A673 (cell line): ENCODE data around the gene AFAP1.

ENCODE experiments used
- EZH2 ChIP-seq: fragments of 200-600 bp; sonication (generic); IDR thresholded peaks from 2 replicates; pipeline ENCODE4 v1.6.1; 2017; ENCODE audit warnings: borderline replicate concordance, low read depth, mild to moderate bottlenecking, mixed read lengths, antibody characterized with exemption, low read length; ENCODE audit not compliant: poor library complexity, severe bottlenecking
- TF ChIP-seq, protein P1 (sequence below): fragments of 300-800, 200-600 bp; sonication (generic); conservative IDR thresholded peaks from 2 replicates; pipeline ENCODE4 v1.5.1; 2017; ENCODE audit warnings: low read depth, mild to moderate bottlenecking, antibody characterized with exemption, low read length, moderate library complexity, mixed read lengths

- TF ChIP-seq, protein P1, sequence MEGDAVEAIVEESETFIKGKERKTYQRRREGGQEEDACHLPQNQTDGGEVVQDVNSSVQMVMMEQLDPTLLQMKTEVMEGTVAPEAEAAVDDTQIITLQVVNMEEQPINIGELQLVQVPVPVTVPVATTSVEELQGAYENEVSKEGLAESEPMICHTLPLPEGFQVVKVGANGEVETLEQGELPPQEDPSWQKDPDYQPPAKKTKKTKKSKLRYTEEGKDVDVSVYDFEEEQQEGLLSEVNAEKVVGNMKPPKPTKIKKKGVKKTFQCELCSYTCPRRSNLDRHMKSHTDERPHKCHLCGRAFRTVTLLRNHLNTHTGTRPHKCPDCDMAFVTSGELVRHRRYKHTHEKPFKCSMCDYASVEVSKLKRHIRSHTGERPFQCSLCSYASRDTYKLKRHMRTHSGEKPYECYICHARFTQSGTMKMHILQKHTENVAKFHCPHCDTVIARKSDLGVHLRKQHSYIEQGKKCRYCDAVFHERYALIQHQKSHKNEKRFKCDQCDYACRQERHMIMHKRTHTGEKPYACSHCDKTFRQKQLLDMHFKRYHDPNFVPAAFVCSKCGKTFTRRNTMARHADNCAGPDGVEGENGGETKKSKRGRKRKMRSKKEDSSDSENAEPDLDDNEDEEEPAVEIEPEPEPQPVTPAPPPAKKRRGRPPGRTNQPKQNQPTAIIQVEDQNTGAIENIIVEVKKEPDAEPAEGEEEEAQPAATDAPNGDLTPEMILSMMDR = no peak
- TF ChIP-seq EZH2 = no peak
Observed at GRCh38 chr4:7713757-7714156, 225.9 kb downstream of the AFAP1 start.
